Naive thymus-derived CD4-positive, alpha-beta T cell (primary cell): ENCODE data around the gene ZBTB40. TPM values are rescaled to one million over a fixed set of nuclear protein-coding genes. Genes with fewer than 3 reads are reported as not detected.

Experiments
- ATAC-seq: fragments of 150-1000 bp; cut with Tn5 transposase; 2 replicates; pipeline ENCODE4 v1.10.0; 2021; ENCODE audit warnings: mild to moderate bottlenecking, moderate library complexity
- CTCF ChIA-PET: fragments of 350-600 bp; sonication (Branson Sonifier 250); formaldehyde crosslinking; loops from one replicate; lab custom pipeline; 2021; ENCODE audit warnings: antibody characterized with exemption; lab: Charles Lee
- POLR2A ChIA-PET: fragments of 350-600 bp; sonication (Branson Sonifier 250); formaldehyde crosslinking; loops from one replicate; lab custom pipeline; 2021; ENCODE audit warnings: antibody characterized with exemption, inconsistent platforms; lab: Charles Lee
- DNase-seq, 9 donors: peaks; one replicate each; pipeline versions ENCODE4 v3.0.0 to v3.0.0-alpha.2; 2020 to 2022; ENCODE audit warnings: mixed read lengths in 1 of 9
- H3K27ac ChIP-seq: one replicate; pipeline ENCODE4 v1.7.0; 2013; ENCODE audit warnings: mild to moderate bottlenecking, low read depth, low read length, moderate library complexity
- H3K27me3 ChIP-seq, 2 donors: one replicate each; pipeline ENCODE4 v1.7.0; 2013; ENCODE audit warnings: low read length in 2 of 2, mild to moderate bottlenecking in 2 of 2, moderate library complexity in 2 of 2; ENCODE audit not compliant: control insufficient read depth in 2 of 2, insufficient read depth in 2 of 2
- H3K36me3 ChIP-seq, 3 experiments: 1 replicate in 2 of 3; 2 replicates in 1 of 3; pipeline ENCODE4 v1.7.0; 2013; ENCODE audit warnings: low read length in 3 of 3, mild to moderate bottlenecking in 3 of 3, moderate library complexity in 1 of 3; ENCODE audit not compliant: insufficient read depth in 3 of 3, control insufficient read depth in 2 of 3
- H3K4me1 ChIP-seq, 2 donors: one replicate each; pipeline ENCODE4 v1.7.0; 2013; ENCODE audit warnings: low read length in 2 of 2, mild to moderate bottlenecking in 2 of 2, moderate library complexity in 1 of 2; ENCODE audit not compliant: control insufficient read depth in 2 of 2, insufficient read depth in 2 of 2
- H3K4me3 ChIP-seq: 2 replicates; pipeline ENCODE4 v1.7.0; 2013; ENCODE audit warnings: mild to moderate bottlenecking, low read length
- H3K9me3 ChIP-seq, 3 experiments: 1 replicate in 2 of 3; 2 replicates in 1 of 3; pipeline ENCODE4 v1.7.0; 2013; ENCODE audit warnings: low read length in 3 of 3; ENCODE audit not compliant: control insufficient read depth in 2 of 3
- H3K27ac Mint-ChIP-seq, 9 donors: one replicate each; pipeline ENCODE4 v1.8.0; 2020 to 2022; ENCODE audit warnings: mixed read lengths in 9 of 9, mild to moderate bottlenecking in 8 of 9, moderate library complexity in 5 of 9, inconsistent platforms in 2 of 9
- H3K27me3 Mint-ChIP-seq, 5 donors: one replicate each; pipeline ENCODE4 v1.8.0; 2021 to 2022; ENCODE audit warnings: mixed read lengths in 5 of 5, mild to moderate bottlenecking in 1 of 5
- H3K36me3 Mint-ChIP-seq, 5 donors: one replicate each; pipeline ENCODE4 v1.8.0; 2020 to 2022; ENCODE audit warnings: mixed read lengths in 5 of 5, mild to moderate bottlenecking in 3 of 5, inconsistent platforms in 1 of 5
- H3K4me1 Mint-ChIP-seq, 7 donors: one replicate each; pipeline ENCODE4 v1.8.0; 2020 to 2022; ENCODE audit warnings: mixed read lengths in 7 of 7, mild to moderate bottlenecking in 3 of 7, inconsistent platforms in 1 of 7
- H3K4me3 Mint-ChIP-seq, 10 donors: one replicate each; pipeline ENCODE4 v1.8.0; 2020 to 2022; ENCODE audit warnings: mild to moderate bottlenecking in 10 of 10, mixed read lengths in 10 of 10, moderate library complexity in 6 of 10, inconsistent platforms in 2 of 10
- H3K9me3 Mint-ChIP-seq, 11 donors: one replicate each; pipeline ENCODE4 v1.8.0; 2020 to 2022; ENCODE audit warnings: mixed read lengths in 11 of 11, mild to moderate bottlenecking in 4 of 11, inconsistent platforms in 1 of 11, moderate library complexity in 1 of 11
- intact Hi-C, 2 donors: fragments of 100-400 bp; cut with micrococcal nuclease; formaldehyde crosslinking; loops; one replicate each; pipeline ENCODE4 v1.15.1; 2023
- polyA plus RNA-seq, 2 donors: library from polyadenylated mRNA; unstranded; fragments of 300-500 nt; fragmentation: Illumina TruSeq; gene quantifications; one replicate each; pipeline ENCODE4 v1.2.3, GENCODE V29; 2021
- total RNA-seq, 6 experiments: library from RNA in 5 of 6; stranded (reverse) in 5 of 6; gene quantifications; 1 replicate in 5 of 6; 2 replicates in 1 of 6; pipeline ENCODE4 v1.2.3 and lab custom pipeline; 2021 to 2026

Gene ZBTB40
- total and polyA plus RNA-seq, 7 experiments from 2014 or later: 5.7 to 60.6 (median 35.9) TPM

- intact Hi-C loops: no loop called here
- H3K4me1 Mint-ChIP-seq: no peaks in the 10 kb centered on the region
- H3K9me3 Mint-ChIP-seq: no peaks in the 10 kb centered on the region
Observed at GRCh38 chr1:22508991-22509390, 57.3 kb downstream of the ZBTB40 start.

GRCh38 chr1:22509815-22510214 is 58.2 kb downstream of the ZBTB40 start:
- Histone ChIP-seq H3K27me3 (no peaks in the 10 kb centered on the region), H3K4me3 (no peak overlapping the region), H3K36me3 (peaks cover 17 to 90% (median 58%) of the 10 kb centered on the region in 3 experiments), H3K9me3 (no peaks in the 10 kb centered on the region), H3K27ac (no peak overlapping the region), H3K4me1 (no peaks in the 10 kb centered on the region)
- ATAC-seq (no peak), DNase-seq (no peak)
- no peaks in the 10 kb centered on the region for H3K9me3 Mint-ChIP-seq
- no peak overlapping the region for H3K4me3 Mint-ChIP-seq
- no peak overlapping the region for H3K27ac Mint-ChIP-seq
- H3K4me1 Mint-ChIP-seq: no peaks in the 10 kb centered on the region
- H3K36me3 Mint-ChIP-seq: peaks cover 25 to 74% (median 46%) of the 10 kb centered on the region in 5 donors
- no peaks in the 10 kb centered on the region for H3K27me3 Mint-ChIP-seq
- CTCF ChIA-PET: no interaction called here
- POLR2A ChIA-PET: no interaction called here
- intact Hi-C loops: no loop called here

More at GRCh38 chr1:22508991-22509390, 57.3 kb downstream of the ZBTB40 start:
- H3K27me3 Mint-ChIP-seq: no peaks in the 10 kb centered on the region
- no peaks in the 10 kb centered on the region for H3K4me1 ChIP-seq
- H3K4me3 ChIP-seq: no peak overlapping the region
- H3K27ac Mint-ChIP-seq: peak overlapping the region in 1 of 9 donors; percentile 55
- POLR2A ChIA-PET: no interaction called here
- DNase-seq (no peak), ATAC-seq (no peak)
- CTCF ChIA-PET: no interaction called here
- H3K4me3 Mint-ChIP-seq: no peak overlapping the region
- no peaks in the 10 kb centered on the region for H3K9me3 ChIP-seq
- peaks cover 20 to 68% (median 40%) of the 10 kb centered on the region in 5 donors for H3K36me3 Mint-ChIP-seq
- no peak overlapping the region for H3K27ac ChIP-seq
- peaks cover 17 to 89% (median 53%) of the 10 kb centered on the region in 3 experiments for H3K36me3 ChIP-seq
- H3K27me3 ChIP-seq: no peaks in the 10 kb centered on the region

DNA sequence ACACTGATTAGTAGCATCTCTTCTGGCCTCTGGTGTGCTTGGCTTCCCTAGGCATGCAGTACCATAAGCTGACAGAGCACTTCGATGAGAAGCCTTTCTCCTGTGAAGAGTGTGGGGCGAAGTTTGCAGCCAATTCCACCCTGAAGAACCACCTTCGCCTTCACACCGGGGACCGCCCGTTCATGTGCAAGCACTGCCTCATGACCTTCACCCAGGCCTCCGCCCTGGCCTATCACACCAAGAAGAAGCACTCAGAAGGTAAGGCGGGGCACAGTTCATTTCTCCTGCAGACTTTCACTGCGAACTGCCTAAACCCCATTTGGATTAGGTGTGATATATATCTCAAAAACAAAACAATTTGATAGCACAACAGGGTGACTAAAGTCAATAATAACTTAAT is 61.2 kb downstream of the ZBTB40 start:
- Mint-ChIP-seq H3K27me3 (no peaks in the 10 kb centered on the region), H3K27ac (no peak overlapping the region), H3K9me3 (no peaks in the 10 kb centered on the region), H3K36me3 (peaks cover 29 to 87% (median 57%) of the 10 kb centered on the region in 5 donors), H3K4me3 (no peak overlapping the region), H3K4me1 (no peaks in the 10 kb centered on the region)
- intact Hi-C loops: no loop called here
- H3K27ac ChIP-seq: no peak overlapping the region
- no peaks in the 10 kb centered on the region for H3K9me3 ChIP-seq
- no peaks in the 10 kb centered on the region for H3K4me1 ChIP-seq
- no peak overlapping the region for H3K4me3 ChIP-seq
- DNase-seq: no peak
- ATAC-seq: no peak
- H3K36me3 ChIP-seq: peaks cover 26 to 97% (median 53%) of the 10 kb centered on the region in 3 experiments
- no peaks in the 10 kb centered on the region for H3K27me3 ChIP-seq
- ChIA-PET POLR2A (no interaction called here), CTCF (no interaction called here)

DNA sequence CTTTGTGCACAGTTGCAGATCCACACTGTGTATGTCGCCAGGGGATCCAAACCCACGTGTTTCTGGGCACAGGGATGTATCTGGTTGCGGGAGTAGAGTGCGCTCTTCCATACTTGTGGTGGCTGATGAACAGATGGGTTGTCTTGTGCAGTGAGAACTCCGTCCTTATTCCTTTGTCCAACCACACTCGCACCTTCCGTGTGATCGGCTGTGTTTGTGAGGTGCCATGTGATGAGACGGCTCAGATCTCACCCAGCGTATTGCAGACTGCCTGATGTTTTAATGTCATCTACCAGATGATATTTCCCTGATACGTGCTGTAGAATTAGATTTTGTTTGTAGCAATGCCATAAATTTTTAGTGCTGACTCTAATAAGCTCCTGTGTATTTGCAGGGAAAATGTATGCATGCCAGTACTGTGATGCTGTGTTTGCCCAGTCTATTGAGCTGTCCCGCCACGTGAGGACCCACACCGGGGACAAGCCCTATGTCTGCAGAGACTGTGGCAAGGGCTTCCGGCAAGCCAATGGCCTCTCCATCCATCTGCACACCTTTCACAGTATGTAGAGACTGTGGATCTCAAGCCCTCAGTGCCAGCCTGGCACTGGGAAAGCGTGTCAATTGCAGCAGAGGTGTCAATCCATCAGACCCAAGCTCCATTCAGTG is 65.4 kb downstream of the ZBTB40 start:
- Mint-ChIP-seq H3K27ac (no peak overlapping the region), H3K27me3 (no peaks in the 10 kb centered on the region), H3K36me3 (peaks cover 21 to 92% (median 61%) of the 10 kb centered on the region in 5 donors), H3K4me1 (no peaks in the 10 kb centered on the region), H3K4me3 (no peak overlapping the region), H3K9me3 (no peaks in the 10 kb centered on the region)
- H3K27ac ChIP-seq: no peak overlapping the region
- H3K27me3 ChIP-seq: no peaks in the 10 kb centered on the region
- intact Hi-C loops: no loop called here
- H3K36me3 ChIP-seq: peaks cover 36 to 97% (median 41%) of the 10 kb centered on the region in 3 experiments
- ATAC-seq (no peak), DNase-seq (no peak)
- no peaks in the 10 kb centered on the region for H3K4me1 ChIP-seq
- no peak overlapping the region for H3K4me3 ChIP-seq
- ChIA-PET POLR2A (no interaction called here), CTCF (no interaction called here)
- no peaks in the 10 kb centered on the region for H3K9me3 ChIP-seq

DNA sequence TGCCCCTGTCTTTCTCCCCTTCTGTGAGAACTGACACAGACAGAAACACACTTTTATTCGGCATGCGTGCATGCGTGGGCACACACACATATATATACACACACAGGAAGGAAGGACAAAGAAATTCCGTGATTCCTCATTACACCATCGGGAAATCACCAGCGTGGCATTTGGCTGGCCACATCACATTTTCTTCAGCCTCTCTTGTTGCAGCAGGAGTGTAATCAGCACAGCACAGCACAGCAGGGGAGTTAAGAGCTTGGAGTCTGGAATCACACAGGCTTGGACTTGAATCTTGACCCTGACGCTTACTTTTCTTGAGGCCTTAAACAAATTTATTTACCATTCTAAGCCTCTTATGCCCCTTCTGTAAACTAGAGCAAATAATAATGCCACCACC is 66.3 kb downstream of the ZBTB40 start:
- ChIA-PET CTCF (no interaction called here), POLR2A (no interaction called here)
- no peak overlapping the region for H3K27ac ChIP-seq
- H3K4me3 ChIP-seq: no peak overlapping the region
- peaks cover 35 to 93% (median 37%) of the 10 kb centered on the region in 3 experiments for H3K36me3 ChIP-seq
- intact Hi-C loops: no loop called here
- DNase-seq (no peak), ATAC-seq (no peak)
- Mint-ChIP-seq H3K4me3 (no peak overlapping the region), H3K27ac (no peak overlapping the region), H3K36me3 (peaks cover 20 to 88% (median 53%) of the 10 kb centered on the region in 5 donors), H3K9me3 (no peaks in the 10 kb centered on the region), H3K4me1 (no peaks in the 10 kb centered on the region), H3K27me3 (no peaks in the 10 kb centered on the region)
- H3K27me3 ChIP-seq: no peaks in the 10 kb centered on the region
- no peaks in the 10 kb centered on the region for H3K9me3 ChIP-seq
- H3K4me1 ChIP-seq: no peaks in the 10 kb centered on the region

GRCh38 chr1:22518379-22518778 is 66.7 kb downstream of the ZBTB40 start:
- H3K4me3 ChIP-seq: no peak overlapping the region
- peaks cover 33 to 92% (median 35%) of the 10 kb centered on the region in 3 experiments for H3K36me3 ChIP-seq
- ATAC-seq (no peak), DNase-seq (no peak)
- no peaks in the 10 kb centered on the region for H3K4me1 Mint-ChIP-seq
- no peak overlapping the region for H3K27ac Mint-ChIP-seq
- H3K27me3 Mint-ChIP-seq: no peaks in the 10 kb centered on the region
- H3K36me3 Mint-ChIP-seq: peaks cover 19 to 86% (median 50%) of the 10 kb centered on the region in 5 donors
- H3K27ac ChIP-seq: no peak overlapping the region
- ChIA-PET CTCF (no interaction called here), POLR2A (no interaction called here)
- no peaks in the 10 kb centered on the region for H3K4me1 ChIP-seq
- H3K4me3 Mint-ChIP-seq: no peak overlapping the region
- H3K27me3 ChIP-seq: no peaks in the 10 kb centered on the region
- no peaks in the 10 kb centered on the region for H3K9me3 ChIP-seq
- intact Hi-C loops: no loop called here
- no peaks in the 10 kb centered on the region for H3K9me3 Mint-ChIP-seq

GRCh38 chr1:22520871-22521270 is 69.2 kb downstream of the ZBTB40 start:
- intact Hi-C loops: no loop called here
- Mint-ChIP-seq H3K9me3 (no peaks in the 10 kb centered on the region), H3K27me3 (no peaks in the 10 kb centered on the region), H3K36me3 (peaks cover 6 to 84% (median 47%) of the 10 kb centered on the region in 5 donors), H3K27ac (no peak overlapping the region), H3K4me3 (no peak overlapping the region), H3K4me1 (no peaks in the 10 kb centered on the region)
- no peak overlapping the region for H3K27ac ChIP-seq
- ChIA-PET CTCF (no interaction called here), POLR2A (no interaction called here)
- no peaks in the 10 kb centered on the region for H3K27me3 ChIP-seq
- DNase-seq (no peak), ATAC-seq (no peak)
- no peaks in the 10 kb centered on the region for H3K9me3 ChIP-seq
- no peak overlapping the region for H3K4me3 ChIP-seq
- H3K36me3 ChIP-seq: peaks cover 20 to 94% (median 34%) of the 10 kb centered on the region in 3 experiments
- H3K4me1 ChIP-seq: no peaks in the 10 kb centered on the region
